Spleen (tissue), 11 donors: ENCODE data around the gene HIVEP3. TPM values are rescaled to one million over a fixed set of nuclear protein-coding genes. Genes with fewer than 3 reads are reported as not detected.

Experiments
- DNase-seq: peaks from one replicate; pipeline ENCODE4 v3.0.0-alpha.2; 2020
- H3K27ac ChIP-seq, 8 donors: fragments of 200-600 bp; sonication (generic) in 7 of 8; 1 replicate in 4 of 8; 2 replicates in 4 of 8; pipeline versions ENCODE4 v1.5.0 to v1.8.0; 2016 to 2021; ENCODE audit warnings: inconsistent platforms in 4 of 8, mild to moderate bottlenecking in 4 of 8, moderate library complexity in 1 of 8
- H3K27me3 ChIP-seq, 7 donors: fragments of 200-600 bp; sonication (generic) in 6 of 7; replicated peaks in 1 of 7; 1 replicate in 4 of 7; 2 replicates in 3 of 7; pipeline versions ENCODE4 v1.5.0 to v1.8.0; 2016 to 2021; ENCODE audit warnings: inconsistent platforms in 3 of 7, mild to moderate bottlenecking in 1 of 7
- H3K36me3 ChIP-seq, 6 donors: fragments of 200-600 bp; sonication (generic) in 5 of 6; 1 replicate in 4 of 6; 2 replicates in 2 of 6; pipeline versions ENCODE4 v1.5.0 to v1.8.0; 2016 to 2021; ENCODE audit warnings: inconsistent platforms in 2 of 6
- H3K4me1 ChIP-seq, 6 donors: fragments of 200-600 bp; sonication (generic) in 5 of 6; 1 replicate in 3 of 6; 2 replicates in 3 of 6; pipeline versions ENCODE4 v1.5.0 to v1.8.0; 2016 to 2021; ENCODE audit warnings: inconsistent platforms in 3 of 6
- H3K4me3 ChIP-seq, 8 donors: fragments of 200-600 bp; sonication (generic) in 7 of 8; 1 replicate in 4 of 8; 2 replicates in 4 of 8; pipeline versions ENCODE4 v1.5.0 to v1.8.0; 2016 to 2021; ENCODE audit warnings: inconsistent platforms in 4 of 8, mild to moderate bottlenecking in 4 of 8, moderate library complexity in 2 of 8
- H3K9me3 ChIP-seq, 8 donors: fragments of 200-600 bp; sonication (generic) in 7 of 8; 1 replicate in 4 of 8; 2 replicates in 4 of 8; pipeline versions ENCODE4 v1.5.0 to v1.8.0; 2016 to 2021; ENCODE audit warnings: inconsistent platforms in 4 of 8
- CTCF ChIP-seq, 11 experiments: fragments of 200-600 bp in 7 of 11; fragments of 450-650 bp in 4 of 11; sonication (generic) in 4 of 11; IDR thresholded peaks in 8 of 11; conservative IDR thresholded peaks in 3 of 11; 1 replicate in 7 of 11; 2 replicates in 4 of 11; pipeline versions ENCODE4 v1.4.0 to v1.8.0; 2016 to 2021; ENCODE audit warnings: antibody characterized with exemption in 11 of 11, inconsistent platforms in 4 of 11, mild to moderate bottlenecking in 1 of 11
- POLR2A ChIP-seq, 3 donors: fragments of 450-650 bp; IDR thresholded peaks; one replicate each; pipeline ENCODE4 v1.5.1; 2017; ENCODE audit warnings: antibody characterized with exemption in 3 of 3, mild to moderate bottlenecking in 1 of 3
- POLR2AphosphoS5 ChIP-seq, 3 donors: sonication (generic); formaldehyde crosslinking; IDR thresholded peaks; one replicate each; pipeline ENCODE4 v1.5.1; 2017; ENCODE audit warnings: antibody characterized with exemption in 3 of 3
- WGBS, 5 donors: extraction: QIAGEN DNeasy Blood & Tissue Kit in 3 of 5; methylation state at CpG; one replicate each; pipeline versions ENCODE4 v1.1.5 to v1.1.7; 2013 to 2018; 5-methylcytosine and 5-hydroxymethylcytosine counted together
- intact Hi-C: fragments of 100-400 bp; cut with DNase I; formaldehyde crosslinking; loops from one replicate; pipeline ENCODE4 v1.15.0; 2023; ENCODE audit warnings: low total_unique reads
- polyA plus RNA-seq, 3 donors: library from polyadenylated mRNA; stranded (reverse); fragments of 200-250 nt; gene quantifications; one replicate each; pipeline ENCODE4 v1.2.1, GENCODE V29; 2013
- total RNA-seq, 7 donors: library from RNA; depleted of rRNA in 3 of 7; stranded (reverse); fragments of >200 nt in 3 of 7; fragmentation: NEBNext Ultra II Directional in 4 of 7; extraction: Animal tissue kit (Norgen Biotek cat#: 25700) in 4 of 7; gene quantifications; one replicate each; pipeline versions ENCODE4 v1.1.0 to v1.2.1, GENCODE V29; 2016 to 2021
- donor health status: healthy with polysubstance abuse.
- donor health status: DM: no; HTN: no; CAD: no; lungs with moderate emphysema.
- donor health status: DM: no; HTN: no; CAD: no.
- donor health status: Bipolar disorder and iron deficiency.
- donor health status: healthy.
- donor health status: DM: no; HTN: no; CAD: no.
- donor health status: DM: yes; HTN: yes; CAD: no.

HIVEP3 gene
- total and polyA plus RNA-seq, 10 donors: 2.4 to 21.2 (median 8.2) TPM

- 87 to 99% (median 91%) methylated on average over 4 of the region's 4 CpGs for WGBS, 5 donors
- intact Hi-C loops: no loop called here
- TF ChIP-seq POLR2AphosphoS5 (IDR thresholded peaks at IDR 0.05) (no peak), CTCF (IDR thresholded peaks at IDR 0.05 in 8 of 11, conservative IDR thresholded peaks at IDR 0.05 in 3 of 11) (no peak), POLR2A (IDR thresholded peaks at IDR 0.05) (no peak)
- Histone ChIP-seq H3K4me1 (peaks cover 0 to 40% (median 4%) of the 10 kb centered on the region in 6 donors), H3K4me3 (no peak overlapping the region), H3K27ac (no peak overlapping the region), H3K9me3 (no peaks in the 10 kb centered on the region), H3K36me3 (no peaks in the 10 kb centered on the region), H3K27me3 (no peaks in the 10 kb centered on the region)
- DNase-seq: no peak
Measured at GRCh38 chr1:41863718-41864117, 55.0 kb downstream of the HIVEP3 start.

GRCh38 chr1:41862384-41863221, 56.1 kb downstream of the HIVEP3 start:
- 33 to 38% (median 34%) methylated on average over 7 of the region's 7 CpGs for whole genome bisulfite sequencing, 5 donors
- Histone ChIP-seq H3K36me3 (no peaks in the 10 kb centered on the region), H3K27me3 (no peaks in the 10 kb centered on the region), H3K4me3 (no peak overlapping the region), H3K27ac (no peak overlapping the region), H3K9me3 (no peaks in the 10 kb centered on the region), H3K4me1 (peaks cover 0 to 31% (median 0%) of the 10 kb centered on the region in 6 donors)
- TF ChIP-seq CTCF (IDR thresholded peaks at IDR 0.05 in 8 of 11, conservative IDR thresholded peaks at IDR 0.05 in 3 of 11) (no peak), POLR2A (IDR thresholded peaks at IDR 0.05) (no peak), POLR2AphosphoS5 (IDR thresholded peaks at IDR 0.05) (no peak)
- DNase-seq: no peak
- intact Hi-C loops: no loop called here

GRCh38 chr1:41861535-41862383, 57.0 kb downstream of the HIVEP3 start:
- intact Hi-C loops: no loop called here
- H3K4me3 ChIP-seq: no peak overlapping the region
- peaks cover 0 to 31% (median 0%) of the 10 kb centered on the region in 6 donors for H3K4me1 ChIP-seq
- no peak overlapping the region for H3K27ac ChIP-seq
- no peaks in the 10 kb centered on the region for H3K36me3 ChIP-seq
- no peak for TF ChIP-seq POLR2AphosphoS5 (IDR thresholded peaks at IDR 0.05)
- no peak for TF ChIP-seq CTCF (IDR thresholded peaks at IDR 0.05 in 8 of 11, conservative IDR thresholded peaks at IDR 0.05 in 3 of 11)
- no peak for TF ChIP-seq POLR2A (IDR thresholded peaks at IDR 0.05)
- H3K9me3 ChIP-seq: no peaks in the 10 kb centered on the region
- 61 to 75% (median 68%) methylated on average over 13 of the region's 13 CpGs for WGBS, 5 donors
- DNase-seq: no peak
- no peaks in the 10 kb centered on the region for H3K27me3 ChIP-seq

GRCh38 chr1:41860771-41861170, 58.0 kb downstream of the HIVEP3 start:
- peaks cover 0 to 31% (median 0%) of the 10 kb centered on the region in 6 donors for H3K4me1 ChIP-seq
- H3K27ac ChIP-seq: no peak overlapping the region
- no peak overlapping the region for H3K4me3 ChIP-seq
- TF ChIP-seq CTCF (IDR thresholded peaks at IDR 0.05 in 8 of 11, conservative IDR thresholded peaks at IDR 0.05 in 3 of 11): no peak
- H3K36me3 ChIP-seq: no peaks in the 10 kb centered on the region
- intact Hi-C loops: no loop called here
- WGBS, 5 donors: 85 to 94% (median 90%) methylated on average over 8 of the region's 8 CpGs
- no peaks in the 10 kb centered on the region for H3K27me3 ChIP-seq
- DNase-seq: no peak
- no peaks in the 10 kb centered on the region for H3K9me3 ChIP-seq
